H1 (cell line): ENCODE data around the gene FASLG.

Source experiments
- CTCF ChIP-seq, 3 experiments: IDR thresholded peaks; 1 replicate in 2 of 3; 2 replicates in 1 of 3; pipeline versions ENCODE4 v1.5.1 to v1.6.1; 2011; ENCODE audit warnings: low read length in 3 of 3, mild to moderate bottlenecking in 3 of 3, inconsistent platforms in 2 of 3, low read depth in 1 of 3, moderate library complexity in 1 of 3; ENCODE audit not compliant: insufficient read depth in 1 of 3; ENCODE audit errors: control extremely low read depth in 1 of 3
- E2F6 ChIP-seq: IDR thresholded peaks from 2 replicates; pipeline ENCODE4 v1.6.1; 2012; ENCODE audit warnings: inconsistent platforms
- HDAC2 ChIP-seq, 2 experiments: fragments of 300-600 bp in 1 of 2; sonication (generic) in 1 of 2; IDR thresholded peaks; 2 replicates each; pipeline ENCODE4 v1.6.1; 2011 to 2012; ENCODE audit warnings: low read depth in 2 of 2, low read length in 2 of 2, mild to moderate bottlenecking in 2 of 2, moderate library complexity in 2 of 2, borderline replicate concordance in 1 of 2, inconsistent platforms in 1 of 2
- KDM1A ChIP-seq: fragments of 200-600, 300-600 bp; sonication (generic); IDR thresholded peaks from 2 replicates; pipeline ENCODE4 v1.7.1; 2016; ENCODE audit warnings: mild to moderate bottlenecking, low read length, borderline replicate concordance
- MAX ChIP-seq: IDR thresholded peaks from 2 replicates; pipeline ENCODE4 v1.6.1; 2012; ENCODE audit warnings: inconsistent platforms
- NRF1 ChIP-seq: IDR thresholded peaks from 2 replicates; pipeline ENCODE4 v1.6.1; 2011; ENCODE audit warnings: mild to moderate bottlenecking, low read depth, low read length, improper control_type of control experiment
- POLR2AphosphoS5 ChIP-seq: IDR thresholded peaks from 2 replicates; pipeline ENCODE4 v1.6.1; 2011; ENCODE audit warnings: low read depth, low read length
- RAD21 ChIP-seq, 2 experiments: IDR thresholded peaks in 1 of 2; conservative IDR thresholded peaks in 1 of 2; 2 replicates each; pipeline ENCODE4 v1.6.1; 2011; ENCODE audit warnings: low read depth in 2 of 2, low read length in 2 of 2, improper control_type of control experiment in 1 of 2, inconsistent platforms in 1 of 2, mild to moderate bottlenecking in 1 of 2, moderate library complexity in 1 of 2
- SIN3A ChIP-seq, 2 experiments: IDR thresholded peaks in 1 of 2; conservative IDR thresholded peaks in 1 of 2; 2 replicates each; pipeline ENCODE4 v1.6.1; 2011 to 2012; ENCODE audit warnings: low read length in 2 of 2, improper control_type of control experiment in 1 of 2, low read depth in 1 of 2, mild to moderate bottlenecking in 1 of 2
- TCF12 ChIP-seq: IDR thresholded peaks from 2 replicates; pipeline ENCODE4 v1.6.1; 2011; ENCODE audit warnings: low read depth, mild to moderate bottlenecking, low read length
- ZNF274 ChIP-seq: IDR thresholded peaks from 2 replicates; pipeline ENCODE4 v1.7.0; 2012; ENCODE audit warnings: low read length, borderline replicate concordance; ENCODE audit errors: extremely low read depth

GRCh38 chr1:172613294-172613693 is 45.6 kb upstream of the FASLG start:
- no peak for TF ChIP-seq NRF1
- no peak for TF ChIP-seq RAD21 (IDR thresholded peaks at IDR 0.05 in 1 of 2, conservative IDR thresholded peaks at IDR 0.05 in 1 of 2; ENCODE audit: low read depth in 2 of 2, low read length in 2 of 2)
- TF ChIP-seq CTCF (IDR thresholded peaks at IDR 0.05; ENCODE audit: control extremely low read depth in 1 of 3, insufficient read depth in 1 of 3, low read depth in 1 of 3, low read length in 3 of 3), result no peak
- no peak for TF ChIP-seq E2F6
- TF ChIP-seq ZNF274, result no peak
- TF ChIP-seq POLR2AphosphoS5, result no peak
- TF ChIP-seq SIN3A (conservative IDR thresholded peaks at IDR 0.05 in 1 of 2, IDR thresholded peaks at IDR 0.05 in 1 of 2; ENCODE audit: low read depth in 1 of 2, low read length in 2 of 2), result no peak
- no peak for TF ChIP-seq TCF12
- TF ChIP-seq KDM1A, result no peak
- no peak for TF ChIP-seq HDAC2 (IDR thresholded peaks at IDR 0.05; ENCODE audit: borderline replicate concordance in 1 of 2, low read depth in 2 of 2, low read length in 2 of 2)
- TF ChIP-seq MAX, result no peak
